ENCODE measurements around the gene GALNT5.

DNA sequence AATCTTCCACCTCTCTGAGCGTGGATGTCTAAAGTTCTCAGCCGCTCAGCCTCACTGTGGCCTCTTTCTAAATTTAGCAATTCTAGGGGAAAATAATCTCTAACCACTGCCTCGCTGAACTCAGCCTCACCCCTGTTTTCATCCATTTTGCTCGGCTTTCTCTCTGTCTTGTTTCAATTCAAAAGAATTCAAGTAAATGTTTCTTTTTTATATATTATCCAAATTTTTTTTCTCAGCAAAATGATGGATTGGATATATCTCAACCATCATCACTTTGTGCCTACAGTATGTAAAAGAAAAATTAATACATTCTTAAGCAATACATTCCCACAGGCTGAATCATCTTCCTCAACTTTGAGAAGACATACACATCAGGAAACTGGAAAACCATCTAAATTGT is 24.0 kb upstream of the GALNT5 start:
- TF ChIP-seq, protein P1, sequence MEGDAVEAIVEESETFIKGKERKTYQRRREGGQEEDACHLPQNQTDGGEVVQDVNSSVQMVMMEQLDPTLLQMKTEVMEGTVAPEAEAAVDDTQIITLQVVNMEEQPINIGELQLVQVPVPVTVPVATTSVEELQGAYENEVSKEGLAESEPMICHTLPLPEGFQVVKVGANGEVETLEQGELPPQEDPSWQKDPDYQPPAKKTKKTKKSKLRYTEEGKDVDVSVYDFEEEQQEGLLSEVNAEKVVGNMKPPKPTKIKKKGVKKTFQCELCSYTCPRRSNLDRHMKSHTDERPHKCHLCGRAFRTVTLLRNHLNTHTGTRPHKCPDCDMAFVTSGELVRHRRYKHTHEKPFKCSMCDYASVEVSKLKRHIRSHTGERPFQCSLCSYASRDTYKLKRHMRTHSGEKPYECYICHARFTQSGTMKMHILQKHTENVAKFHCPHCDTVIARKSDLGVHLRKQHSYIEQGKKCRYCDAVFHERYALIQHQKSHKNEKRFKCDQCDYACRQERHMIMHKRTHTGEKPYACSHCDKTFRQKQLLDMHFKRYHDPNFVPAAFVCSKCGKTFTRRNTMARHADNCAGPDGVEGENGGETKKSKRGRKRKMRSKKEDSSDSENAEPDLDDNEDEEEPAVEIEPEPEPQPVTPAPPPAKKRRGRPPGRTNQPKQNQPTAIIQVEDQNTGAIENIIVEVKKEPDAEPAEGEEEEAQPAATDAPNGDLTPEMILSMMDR (IDR thresholded peaks at IDR 0.05; ENCODE audit: low read depth, low read length, poor library complexity, severe bottlenecking), result no peak
- TF ChIP-seq EZH2phosphoT487 (IDR thresholded peaks at IDR 0.05; ENCODE audit: borderline replicate concordance, low read length), result no peak
